ENCODE measurements around the gene FRYL. TPM values are rescaled to one million over a fixed set of nuclear protein-coding genes. Genes with fewer than 3 reads are reported as not detected.
"Not testable (repeated sequence)": the region's sequence is repeated elsewhere in the genome, so short reads cannot be mapped to it uniquely, and the experiment has no call there.

FRYL gene
- total RNA-seq, 1 experiment from 2014 or later = 31.4 TPM

DNA sequence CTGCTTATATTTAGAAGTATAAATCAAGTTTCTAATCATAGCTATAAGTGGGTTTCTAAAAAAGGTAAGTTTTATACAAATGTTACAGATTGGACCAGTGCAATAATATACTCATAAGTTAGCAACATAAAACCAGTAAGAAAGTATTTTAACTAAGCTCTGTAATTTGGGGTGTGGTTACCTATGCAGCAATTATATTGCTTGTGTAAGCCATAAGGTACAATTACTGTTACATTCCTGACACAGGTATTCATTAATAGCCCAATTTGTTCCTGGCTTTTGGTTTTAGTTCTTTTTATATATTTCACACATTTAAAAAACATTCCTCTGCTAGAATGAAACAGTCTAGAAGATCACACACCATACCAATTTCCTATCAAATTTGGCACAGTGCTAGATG is 115.1 kb downstream of the FRYL start:
- DNase-seq (ENCODE audit: low read depth) = no peak

DNA sequence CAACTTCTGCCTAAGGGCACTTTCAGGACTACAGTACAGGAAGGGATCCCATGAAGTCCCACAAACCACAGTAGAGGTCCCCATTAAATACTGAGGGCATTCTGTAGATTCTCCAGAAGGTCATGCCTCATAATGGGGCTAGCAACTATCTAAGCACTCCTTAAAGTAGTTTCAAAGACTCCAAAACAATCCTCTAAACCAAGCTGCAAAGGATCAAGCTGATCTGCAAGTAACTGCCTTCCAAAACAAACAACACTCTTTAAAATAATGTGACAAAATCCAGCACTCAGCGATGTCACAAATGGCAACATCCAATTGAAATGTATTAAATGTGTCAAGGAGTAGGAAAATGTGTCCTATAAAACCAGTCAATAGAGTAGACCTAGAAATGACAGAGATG is 118.7 kb downstream of the FRYL start:
- no peak for DNase-seq (ENCODE audit: low read depth)

DNA sequence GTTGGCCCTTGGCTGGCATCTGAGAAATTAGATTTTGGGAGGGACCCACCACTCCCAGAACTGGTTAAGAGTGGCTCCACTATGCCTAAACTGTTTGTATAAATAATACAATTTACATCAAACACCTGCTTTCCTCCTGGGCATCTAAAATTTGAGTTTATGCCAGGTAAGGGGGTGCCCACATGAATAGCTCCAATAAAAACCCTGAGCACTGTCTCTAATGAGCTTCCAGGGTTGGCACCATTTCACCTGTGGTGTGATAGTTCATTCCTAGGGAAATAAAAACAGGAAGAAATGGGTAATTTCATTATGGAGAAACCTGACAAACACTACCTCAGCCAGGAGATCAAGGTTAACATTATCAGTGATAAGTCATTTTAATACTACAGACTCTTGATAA is 119.7 kb downstream of the FRYL start:
- DNase-seq (ENCODE audit: low read depth) = no peak

GRCh38 chr4:48654015-48654664 is 125.9 kb downstream of the FRYL start:
- no peak for DNase-seq (ENCODE audit: low read depth)

- DNase-seq (ENCODE audit: low read depth) = no peak
Observed at GRCh38 chr4:48653217-48654014, 126.7 kb downstream of the FRYL start.

GRCh38 chr4:48651914-48652313 is 128.2 kb downstream of the FRYL start:
- DNase-seq (ENCODE audit: low read depth) = no peak

- DNase-seq (ENCODE audit: low read depth) = no peak
Observed at GRCh38 chr4:48649505-48649904, 130.6 kb downstream of the FRYL start.

DNA sequence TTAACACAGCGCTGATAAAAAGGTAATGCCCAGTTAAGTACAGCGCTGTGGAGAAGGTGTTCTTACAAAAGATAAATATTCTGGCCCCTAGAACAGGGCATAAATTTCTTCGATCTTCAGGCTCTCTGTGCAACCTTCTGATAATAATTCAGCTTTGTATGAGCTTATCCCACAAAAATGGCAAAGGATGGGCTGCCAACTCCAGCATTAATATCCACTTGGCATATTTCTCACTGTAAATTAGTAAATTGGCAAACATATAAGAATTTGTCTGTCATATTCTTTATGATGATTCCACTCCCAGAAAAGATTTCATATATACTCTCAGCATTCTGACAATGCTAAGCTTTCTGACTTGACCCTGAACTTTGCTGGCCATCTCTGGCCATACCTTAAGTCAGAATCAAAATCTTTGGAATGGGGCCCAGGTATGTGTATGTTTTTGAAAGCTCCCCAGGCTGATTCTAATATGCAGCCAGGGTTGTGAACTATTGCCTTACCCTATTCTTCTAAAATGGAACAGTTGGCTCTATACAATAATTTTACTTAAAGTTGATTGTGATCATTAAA is 134.8 kb downstream of the FRYL start:
- no peak for DNase-seq (ENCODE audit: low read depth)

- DNase-seq (ENCODE audit: low read depth) = no peak
Observed at GRCh38 chr4:48642421-48643374, 137.4 kb downstream of the FRYL start.

GRCh38 chr4:48641401-48641800 is 138.7 kb downstream of the FRYL start:
- no peak for DNase-seq (ENCODE audit: low read depth)

DNA sequence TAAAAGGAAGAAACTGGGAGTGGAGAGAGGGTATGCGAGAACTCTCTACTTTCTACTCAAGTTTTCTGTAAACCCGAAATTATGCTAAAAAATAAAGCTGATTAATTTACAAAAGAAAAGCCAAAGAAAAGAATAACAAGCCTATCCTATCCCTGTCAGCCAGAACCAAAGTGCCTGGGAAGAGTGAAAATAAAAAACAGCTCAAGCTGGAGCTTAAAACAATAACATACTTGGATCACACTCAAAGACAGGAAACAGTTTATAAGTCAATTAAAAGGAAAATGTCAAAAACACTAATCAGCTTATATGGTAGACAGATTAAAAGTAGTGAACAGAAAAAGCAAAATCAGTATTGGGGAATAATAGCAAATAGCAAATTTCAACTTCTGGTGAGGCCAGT is 139.4 kb downstream of the FRYL start:
- DNase-seq (ENCODE audit: low read depth) = no peak

DNA sequence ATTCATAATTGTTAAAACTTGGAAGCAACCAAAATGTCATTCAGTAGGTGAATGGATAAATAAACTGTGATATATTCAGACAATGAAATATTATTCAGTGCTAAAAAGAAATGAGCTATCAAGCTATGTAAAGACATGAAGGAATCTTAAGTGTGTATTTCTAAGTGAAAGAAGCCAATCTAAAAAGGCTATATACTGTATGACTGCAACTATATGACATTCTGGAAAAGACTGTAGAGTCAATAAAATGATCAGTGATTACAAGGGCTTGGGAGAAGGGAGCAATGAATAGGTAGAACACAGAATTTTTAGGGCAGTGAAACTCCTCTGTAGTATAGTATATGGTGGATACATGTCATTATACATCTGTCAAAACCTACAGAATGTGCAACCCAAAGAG is 139.9 kb downstream of the FRYL start:
- DNase-seq (ENCODE audit: low read depth) = no peak

GRCh38 chr4:48639807-48640206 is 140.3 kb downstream of the FRYL start:
- DNase-seq (ENCODE audit: low read depth) = no peak

- not testable (repeated sequence) for DNase-seq (ENCODE audit: low read depth)
Observed at GRCh38 chr4:48638586-48638985, 141.5 kb downstream of the FRYL start.

DNA sequence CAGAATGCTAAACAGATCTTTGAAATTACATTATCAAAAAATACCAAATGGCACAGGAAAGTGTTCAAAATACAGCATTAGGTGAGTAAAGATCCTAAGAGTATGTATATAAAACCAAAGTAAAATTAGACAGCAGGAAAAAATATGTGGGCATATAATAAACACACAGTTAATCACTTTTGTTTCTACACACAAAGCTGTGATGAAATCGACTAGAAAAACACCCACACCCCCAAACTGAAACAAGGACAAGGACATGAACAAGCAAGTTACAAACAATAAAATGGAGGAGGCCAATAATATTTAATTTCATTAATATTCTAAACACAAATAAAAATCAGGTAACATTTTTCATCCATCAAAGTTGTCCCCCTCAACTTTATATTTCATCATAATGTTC is 143.2 kb downstream of the FRYL start:
- no peak for DNase-seq (ENCODE audit: low read depth)

DNA sequence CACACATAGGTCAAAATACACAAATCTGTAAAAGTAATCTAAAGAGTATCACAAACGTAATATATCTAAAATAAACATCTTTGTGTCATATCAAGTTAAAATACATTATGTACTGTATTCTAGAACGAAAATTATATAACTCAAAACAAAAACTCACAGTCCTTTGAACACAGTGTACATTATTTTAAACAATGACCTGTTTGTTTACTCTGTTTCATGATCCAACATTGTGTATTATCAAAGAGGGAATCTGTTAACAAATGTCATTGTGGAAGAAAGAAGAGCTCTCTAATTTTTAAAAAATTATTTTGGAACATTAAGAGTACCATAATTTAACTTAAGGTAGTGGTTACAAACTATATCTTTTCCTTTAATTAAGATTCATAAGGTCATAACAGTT is 144.1 kb downstream of the FRYL start:
- no peak for DNase-seq (ENCODE audit: low read depth)

- DNase-seq (ENCODE audit: low read depth) = peak; percentile 16
Observed at GRCh38 chr4:48635310-48635709, 144.8 kb downstream of the FRYL start.

GRCh38 chr4:48634688-48635308 is 145.3 kb downstream of the FRYL start:
- DNase-seq (ENCODE audit: low read depth) = no peak

GRCh38 chr4:48633657-48634056 is 146.4 kb downstream of the FRYL start:
- no peak for DNase-seq (ENCODE audit: low read depth)

DNA sequence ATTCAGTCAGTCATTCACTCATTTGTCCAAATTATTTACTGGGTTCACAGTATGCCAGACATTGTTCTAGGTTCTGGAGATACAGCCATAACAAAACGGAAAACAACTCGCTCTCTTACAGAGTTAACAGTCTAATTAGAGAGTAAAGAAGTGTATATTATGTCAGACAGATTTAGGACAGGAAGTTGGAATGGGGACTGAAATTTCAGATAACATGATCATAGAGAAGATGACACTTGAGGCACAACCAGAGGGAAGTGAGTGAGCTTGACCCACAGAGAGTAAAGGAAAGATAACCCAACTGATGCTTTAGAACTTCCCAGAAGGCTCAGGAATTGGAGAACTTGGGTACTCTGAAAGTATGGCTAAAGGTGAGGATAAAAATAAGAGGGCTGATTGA is 150.6 kb downstream of the FRYL start:
- DNase-seq (ENCODE audit: low read depth) = no peak

GRCh38 chr4:48623182-48623780 is 156.8 kb downstream of the FRYL start:
- no peak for DNase-seq (ENCODE audit: low read depth)

Measured in Daoy (cell line).